GM12873 (cell line): ENCODE results near the gene AP3B2.

Experiments used
- TF ChIP-seq, protein P1 (sequence below): IDR thresholded peaks from 2 replicates; pipeline ENCODE4 v1.5.1; 2012; ENCODE audit warnings: low read depth, mild to moderate bottlenecking, moderate library complexity, low read length, control low read depth; ENCODE audit not compliant: insufficient read depth; ENCODE audit errors: missing control alignments

Gene AP3B2

DNA sequence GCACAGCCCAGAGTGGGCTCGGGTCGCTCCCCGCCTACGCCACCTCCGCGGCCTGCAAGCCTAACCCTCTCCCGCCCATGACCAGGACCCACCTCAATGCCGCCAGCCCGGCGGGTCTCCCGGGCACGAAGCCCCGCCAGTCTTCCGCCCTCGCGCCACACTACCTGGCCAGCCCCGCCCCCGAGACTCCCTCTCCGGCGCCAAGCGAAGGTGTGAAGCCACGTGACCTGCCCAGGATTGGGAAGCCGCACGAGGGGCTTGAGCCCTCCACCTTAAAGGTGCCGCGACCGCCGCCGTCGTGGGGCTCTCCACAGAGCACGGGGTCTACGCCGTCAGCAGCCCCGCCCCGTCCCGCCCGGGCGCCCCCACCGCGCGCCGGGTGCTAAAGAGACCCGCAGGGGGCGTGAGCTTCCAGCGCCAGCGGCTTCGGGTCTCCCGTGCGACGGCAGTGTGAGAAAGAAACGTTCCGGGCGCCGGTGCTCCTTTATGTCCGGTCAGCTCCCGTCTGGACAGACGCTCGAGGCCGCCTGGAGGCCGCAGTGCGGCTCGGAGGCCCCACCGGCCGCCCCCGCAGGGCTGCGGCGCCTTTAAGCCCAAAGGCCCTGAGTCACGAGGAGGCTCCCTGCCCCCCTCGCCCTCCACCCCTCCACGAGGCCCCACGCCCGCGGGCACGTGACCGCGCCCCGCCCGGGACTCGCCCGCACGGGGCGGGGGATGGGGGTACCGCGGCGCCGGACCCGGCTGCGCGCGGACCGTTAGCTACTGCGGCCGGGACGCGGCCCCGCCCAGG lies 62.4 kb downstream of the AP3B2 start, which contains the start of gene CPEB1:
Gene CPEB1, minus strand, starts transcription at position 319 of the 790 bp plus-strand sequence. CDS start 18,904 bp downstream, outside the sequence.
- TF ChIP-seq, protein P1, sequence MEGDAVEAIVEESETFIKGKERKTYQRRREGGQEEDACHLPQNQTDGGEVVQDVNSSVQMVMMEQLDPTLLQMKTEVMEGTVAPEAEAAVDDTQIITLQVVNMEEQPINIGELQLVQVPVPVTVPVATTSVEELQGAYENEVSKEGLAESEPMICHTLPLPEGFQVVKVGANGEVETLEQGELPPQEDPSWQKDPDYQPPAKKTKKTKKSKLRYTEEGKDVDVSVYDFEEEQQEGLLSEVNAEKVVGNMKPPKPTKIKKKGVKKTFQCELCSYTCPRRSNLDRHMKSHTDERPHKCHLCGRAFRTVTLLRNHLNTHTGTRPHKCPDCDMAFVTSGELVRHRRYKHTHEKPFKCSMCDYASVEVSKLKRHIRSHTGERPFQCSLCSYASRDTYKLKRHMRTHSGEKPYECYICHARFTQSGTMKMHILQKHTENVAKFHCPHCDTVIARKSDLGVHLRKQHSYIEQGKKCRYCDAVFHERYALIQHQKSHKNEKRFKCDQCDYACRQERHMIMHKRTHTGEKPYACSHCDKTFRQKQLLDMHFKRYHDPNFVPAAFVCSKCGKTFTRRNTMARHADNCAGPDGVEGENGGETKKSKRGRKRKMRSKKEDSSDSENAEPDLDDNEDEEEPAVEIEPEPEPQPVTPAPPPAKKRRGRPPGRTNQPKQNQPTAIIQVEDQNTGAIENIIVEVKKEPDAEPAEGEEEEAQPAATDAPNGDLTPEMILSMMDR = no peak

DNA sequence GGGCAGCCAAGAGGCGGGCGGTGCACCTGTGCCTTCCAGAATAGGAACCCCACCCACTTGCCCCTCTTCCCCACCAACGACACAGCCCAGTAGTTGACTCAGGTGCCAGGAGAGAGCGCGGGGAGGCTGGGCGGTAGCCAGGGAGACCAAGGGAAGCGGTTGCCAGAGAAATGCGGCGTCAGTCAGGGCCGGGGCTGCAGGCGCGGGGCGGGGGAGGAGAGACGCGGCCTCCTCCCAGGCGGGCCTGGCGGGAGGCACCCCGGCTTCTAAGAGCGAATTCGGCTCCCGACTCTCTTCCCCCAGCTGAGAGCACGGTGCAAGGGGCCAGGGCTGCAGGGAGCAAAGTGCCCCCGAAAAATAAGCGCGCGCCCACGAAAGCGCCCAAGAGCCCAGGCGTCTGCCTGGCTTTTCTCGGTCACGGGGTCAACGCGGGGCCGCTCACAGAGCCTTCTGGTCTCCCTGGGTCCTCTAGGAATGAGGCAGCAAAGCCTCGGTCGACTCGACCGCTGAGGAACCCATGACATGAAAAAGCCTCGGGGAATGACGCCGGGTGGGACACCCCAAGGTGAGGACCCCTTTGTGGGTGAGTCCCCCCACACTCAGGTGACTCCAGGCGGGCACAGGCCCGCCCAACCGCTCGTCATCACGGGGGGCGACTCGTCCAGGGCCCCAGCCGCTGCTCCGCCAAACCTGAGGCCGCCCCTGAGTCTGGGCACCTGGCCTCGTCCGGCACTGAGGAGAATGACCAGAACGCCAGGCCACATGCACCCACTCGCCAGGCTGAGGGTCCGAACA lies 63.2 kb downstream of the AP3B2 start:
- TF ChIP-seq, protein P1 = no peak

DNA sequence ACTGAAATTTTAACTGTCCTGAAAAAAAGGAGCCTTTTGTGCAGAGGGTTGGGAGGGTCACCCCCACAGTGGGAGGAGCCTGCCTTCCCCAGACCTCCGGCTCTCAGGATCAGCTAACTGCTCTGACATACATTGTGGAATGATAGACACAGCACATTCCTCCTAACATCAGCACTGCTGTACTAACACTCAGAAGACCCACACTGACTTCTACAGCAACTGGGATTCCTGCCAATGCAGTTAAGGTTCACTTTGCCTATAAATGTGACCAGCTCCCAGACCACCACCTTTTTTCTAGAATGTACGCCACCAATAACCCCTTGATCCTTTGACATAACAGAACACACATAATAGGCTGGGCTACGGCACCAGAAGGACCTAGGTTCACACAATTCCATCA lies 65.7 kb downstream of the AP3B2 start:
- TF ChIP-seq, protein P1 = no peak

DNA sequence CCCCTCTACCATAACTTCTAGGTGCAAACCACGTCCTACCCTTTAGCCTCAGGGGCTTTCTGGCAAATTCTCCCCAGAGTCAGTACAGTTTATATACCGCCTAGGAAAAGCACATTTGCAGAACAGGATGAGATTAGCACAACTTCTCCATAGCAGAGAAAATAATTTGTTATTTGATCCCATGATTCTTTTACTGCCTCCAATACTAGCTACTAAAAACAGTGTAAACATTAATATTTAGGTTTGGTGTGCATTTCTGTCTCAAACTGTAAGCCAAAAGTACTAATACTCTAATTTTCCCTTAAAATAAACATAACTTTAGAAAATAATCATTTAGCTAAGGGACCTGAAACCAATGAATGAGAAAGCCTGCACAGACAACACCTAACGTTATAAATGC lies 67.0 kb downstream of the AP3B2 start:
- TF ChIP-seq, protein P1 = no peak

DNA sequence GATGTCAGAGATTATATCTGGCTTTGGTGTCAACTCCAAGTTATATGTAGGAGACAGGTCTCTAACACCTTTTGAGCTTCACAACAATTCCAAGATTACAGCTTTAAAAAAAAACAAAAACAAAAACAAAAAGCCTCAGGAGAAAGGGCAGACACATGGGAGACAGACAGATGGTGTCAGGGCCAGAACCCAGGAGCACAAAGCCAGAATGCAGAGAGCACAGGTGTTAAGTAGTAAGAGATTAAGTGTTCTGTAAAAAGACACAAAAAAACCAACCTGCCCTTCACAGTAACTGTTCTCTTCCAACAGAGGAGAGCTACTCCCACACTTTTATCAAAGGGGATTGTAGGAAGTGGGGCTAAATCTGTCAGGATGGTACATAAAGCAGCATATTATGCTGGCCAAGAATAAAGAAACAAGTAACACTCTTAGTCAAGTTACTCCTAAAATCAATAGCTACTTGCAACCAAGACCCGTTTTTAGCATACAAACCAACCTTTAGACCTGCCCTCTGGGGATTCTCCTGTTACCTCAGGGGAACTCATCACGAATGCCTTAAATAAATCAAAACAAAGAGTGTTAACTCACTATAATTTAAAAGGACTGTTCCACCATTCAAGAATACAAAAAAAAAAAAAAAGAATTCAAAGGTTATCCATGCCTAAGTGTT lies 68.4 kb downstream of the AP3B2 start:
- TF ChIP-seq, protein P1 = no peak

DNA sequence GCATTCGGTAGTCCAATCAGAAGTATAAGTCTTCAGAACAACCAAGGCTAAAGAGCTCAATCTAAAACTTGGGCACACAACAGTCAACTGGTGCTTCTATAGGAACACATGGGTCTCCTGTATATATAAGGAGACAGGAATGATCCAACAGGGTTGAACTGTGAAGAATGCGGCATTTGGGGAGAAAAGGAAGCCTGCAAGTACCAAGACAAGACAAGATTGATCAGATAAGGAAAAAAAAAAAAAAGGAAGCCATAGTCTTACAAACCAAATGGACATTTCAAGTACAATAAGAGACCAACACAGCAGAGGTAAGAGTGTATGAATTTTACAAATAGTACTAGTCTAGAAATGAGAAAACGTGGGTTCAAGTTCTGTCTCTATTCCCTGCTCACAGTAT lies 69.0 kb downstream of the AP3B2 start:
- TF ChIP-seq, protein P1 = no peak

DNA sequence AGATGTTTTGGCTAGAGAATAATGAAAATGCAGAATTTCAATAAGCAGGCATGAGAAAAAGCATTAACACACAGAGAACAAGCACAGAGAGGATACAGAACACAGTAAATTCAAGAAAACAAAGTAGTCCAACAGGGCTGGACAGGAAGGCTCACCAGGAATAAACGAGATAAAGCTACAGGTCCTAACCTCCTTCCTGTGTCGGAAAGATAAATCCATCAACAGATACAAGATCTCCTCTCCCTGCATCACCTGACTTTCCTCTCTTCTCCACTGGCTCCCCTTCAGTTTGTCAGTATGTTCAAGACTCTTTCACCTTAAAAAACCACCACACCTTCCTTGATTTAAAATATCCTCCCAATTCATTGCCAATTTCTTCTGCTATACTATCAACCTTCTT lies 73.9 kb downstream of the AP3B2 start:
- TF ChIP-seq, protein P1 = no peak
